Bronchial epithelial cell (primary cell): ENCODE results near the gene NKX2-3. TPM values are rescaled to one million over a fixed set of nuclear protein-coding genes. Genes with fewer than 3 reads are reported as not detected.

Experiments used
- DNase-seq: peaks from one replicate; pipeline ENCODE4 v3.0.0-alpha.2; 2010; ENCODE audit warnings: low read depth
- FAIRE-seq: peaks from 2 replicates; lab custom pipeline; 2011; peaks lifted over from hg19 to GRCh38; lab: Jason Lieb, UNC
- H3K27me3 ChIP-seq: 2 replicates; pipeline ENCODE4 v1.5.1; 2011; ENCODE audit warnings: low read length; ENCODE audit not compliant: control insufficient read depth, insufficient read depth
- H3K36me3 ChIP-seq: 2 replicates; pipeline ENCODE4 v1.5.1; 2011; ENCODE audit warnings: low read length; ENCODE audit not compliant: control insufficient read depth, insufficient read depth
- H3K4me3 ChIP-seq: 2 replicates; pipeline ENCODE4 v1.5.1; 2011; ENCODE audit warnings: mild to moderate bottlenecking, low read depth, low read length, control low read depth
- total RNA-seq: library from RNA; depleted of rRNA; stranded (reverse); fragments of >200 nt; gene quantifications from 2 replicates; pipeline ENCODE4 v1.2.1, GENCODE V29; 2014
- TF ChIP-seq, protein P1 (sequence below): IDR thresholded peaks from 2 replicates; pipeline ENCODE4 v1.5.1; 2011; ENCODE audit warnings: mild to moderate bottlenecking, moderate library complexity, low read length, control low read depth, inconsistent platforms; ENCODE audit not compliant: insufficient read depth, severe bottlenecking

Gene NKX2-3
- total RNA-seq, 1 donor from 2014 or later = not detected

- TF ChIP-seq, protein P1, sequence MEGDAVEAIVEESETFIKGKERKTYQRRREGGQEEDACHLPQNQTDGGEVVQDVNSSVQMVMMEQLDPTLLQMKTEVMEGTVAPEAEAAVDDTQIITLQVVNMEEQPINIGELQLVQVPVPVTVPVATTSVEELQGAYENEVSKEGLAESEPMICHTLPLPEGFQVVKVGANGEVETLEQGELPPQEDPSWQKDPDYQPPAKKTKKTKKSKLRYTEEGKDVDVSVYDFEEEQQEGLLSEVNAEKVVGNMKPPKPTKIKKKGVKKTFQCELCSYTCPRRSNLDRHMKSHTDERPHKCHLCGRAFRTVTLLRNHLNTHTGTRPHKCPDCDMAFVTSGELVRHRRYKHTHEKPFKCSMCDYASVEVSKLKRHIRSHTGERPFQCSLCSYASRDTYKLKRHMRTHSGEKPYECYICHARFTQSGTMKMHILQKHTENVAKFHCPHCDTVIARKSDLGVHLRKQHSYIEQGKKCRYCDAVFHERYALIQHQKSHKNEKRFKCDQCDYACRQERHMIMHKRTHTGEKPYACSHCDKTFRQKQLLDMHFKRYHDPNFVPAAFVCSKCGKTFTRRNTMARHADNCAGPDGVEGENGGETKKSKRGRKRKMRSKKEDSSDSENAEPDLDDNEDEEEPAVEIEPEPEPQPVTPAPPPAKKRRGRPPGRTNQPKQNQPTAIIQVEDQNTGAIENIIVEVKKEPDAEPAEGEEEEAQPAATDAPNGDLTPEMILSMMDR = no peak
- DNase-seq (no peak), FAIRE-seq (no peak)
- Histone ChIP-seq H3K27me3 (peaks cover 33% of the 10 kb centered on the region), H3K36me3 (no peaks in the 10 kb centered on the region), H3K4me3 (no peak overlapping the region)
Measured at GRCh38 chr10:99544322-99544721, 11.6 kb downstream of the NKX2-3 start.

DNA sequence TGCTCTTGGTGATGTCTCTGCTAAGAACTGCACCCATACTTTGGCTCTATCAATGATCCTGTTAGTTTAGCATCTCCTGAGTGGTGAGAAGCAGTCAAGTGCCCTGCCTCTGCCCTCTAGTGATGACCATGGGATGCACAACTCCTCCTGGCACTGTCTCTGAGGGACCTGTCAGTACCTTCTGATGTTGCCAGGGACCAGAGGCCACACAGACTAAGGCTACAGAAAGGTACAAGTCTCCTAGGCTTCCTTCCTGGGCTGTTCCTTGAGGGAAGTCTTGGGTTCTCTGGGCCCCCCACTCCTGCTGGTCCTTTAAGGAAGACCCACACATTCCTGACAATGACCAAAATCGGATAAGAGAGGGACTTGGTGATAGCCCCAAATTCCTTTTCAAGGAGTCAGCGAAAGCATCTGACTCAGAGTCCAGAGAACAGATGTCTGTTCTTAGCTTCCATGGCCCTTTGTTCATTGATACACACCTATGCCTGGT lies 15.3 kb downstream of the NKX2-3 start:
- H3K36me3 ChIP-seq = no peaks in the 10 kb centered on the region
- FAIRE-seq (no peak), DNase-seq (peak; percentile 27)
- H3K4me3 ChIP-seq = no peak overlapping the region
- H3K27me3 ChIP-seq = peaks cover 12% of the 10 kb centered on the region
- TF ChIP-seq, protein P1 = peak; percentile 59

GRCh38 chr10:99551158-99551557 lies 18.4 kb downstream of the NKX2-3 start:
- TF ChIP-seq, protein P1 = no peak
- Histone ChIP-seq H3K36me3 (no peaks in the 10 kb centered on the region), H3K27me3 (peaks cover 13% of the 10 kb centered on the region), H3K4me3 (no peak overlapping the region)
- DNase-seq (peak; percentile 60), FAIRE-seq (no peak)

GRCh38 chr10:99551616-99552015 lies 18.9 kb downstream of the NKX2-3 start:
- FAIRE-seq (no peak), DNase-seq (no peak)
- TF ChIP-seq, protein P1 = no peak
- peaks cover 13% of the 10 kb centered on the region for H3K27me3 ChIP-seq
- H3K36me3 ChIP-seq = no peaks in the 10 kb centered on the region
- H3K4me3 ChIP-seq = no peak overlapping the region

DNA sequence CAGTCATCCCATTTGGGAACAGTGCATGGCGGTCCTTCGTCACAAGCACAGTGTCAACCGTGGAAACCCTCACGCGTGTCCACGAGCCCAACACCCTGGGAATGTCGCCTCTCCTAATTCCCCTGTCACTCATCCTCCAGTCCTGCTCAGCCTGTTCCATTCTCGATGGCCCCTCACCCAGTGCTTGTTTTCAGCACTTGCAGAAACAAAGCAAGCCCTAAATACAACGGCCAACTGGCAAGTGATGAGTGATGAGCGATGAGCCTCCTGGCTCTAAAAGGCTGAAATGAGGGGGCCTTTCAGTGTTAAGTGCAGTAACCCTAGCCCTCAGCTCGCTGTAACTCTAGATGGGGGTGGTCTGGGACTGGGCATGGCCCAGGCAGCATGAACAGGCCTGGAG lies 22.6 kb downstream of the NKX2-3 start:
- DNase-seq (no peak), FAIRE-seq (no peak)
- H3K4me3 ChIP-seq = no peak overlapping the region
- TF ChIP-seq, protein P1 = no peak
- H3K27me3 ChIP-seq = peaks cover 8% of the 10 kb centered on the region
- no peaks in the 10 kb centered on the region for H3K36me3 ChIP-seq

DNA sequence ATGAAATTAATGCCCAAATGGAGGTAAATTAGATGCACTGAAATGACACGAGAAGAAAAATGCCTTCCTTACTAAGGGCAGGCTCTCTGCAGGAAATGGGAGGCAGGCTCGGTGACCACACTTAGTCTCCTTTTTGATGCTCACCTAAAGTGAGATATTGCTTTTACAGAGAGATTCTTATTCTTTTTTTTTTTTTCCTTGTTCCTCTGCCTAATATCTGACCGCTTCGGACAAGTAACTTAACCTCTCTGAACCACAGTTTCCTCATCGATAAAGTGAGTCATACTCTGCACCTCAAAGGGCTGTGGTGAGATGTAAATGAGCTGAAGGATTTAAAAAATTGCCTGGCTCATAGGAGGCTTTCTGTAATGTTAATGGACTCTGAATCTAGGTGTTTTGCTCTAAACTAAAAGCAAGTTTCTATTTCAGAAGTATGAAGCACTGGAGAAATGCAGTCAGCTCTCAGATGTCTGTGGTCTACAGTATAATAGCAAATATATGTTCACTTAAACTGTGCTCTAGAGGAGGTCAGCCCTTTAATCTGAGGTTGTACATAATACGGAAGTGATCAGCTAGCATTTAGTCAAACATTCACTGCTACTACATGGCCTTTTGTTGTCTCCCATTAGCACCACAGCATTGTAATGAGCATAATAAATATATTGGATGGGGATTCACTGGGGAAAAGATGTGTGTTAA lies 23.2 kb downstream of the NKX2-3 start:
- TF ChIP-seq, protein P1 = no peak
- H3K4me3 ChIP-seq = no peak overlapping the region
- no peaks in the 10 kb centered on the region for H3K36me3 ChIP-seq
- no peak for FAIRE-seq
- H3K27me3 ChIP-seq = peaks cover 8% of the 10 kb centered on the region
- peak; percentile 17 for DNase-seq
